MM.1S (cell line): ENCODE measurements around the gene MSH5.

Experiments
- DNase-seq: peaks from one replicate; pipeline ENCODE4 v3.0.0-alpha.2; 2015
- H2AFZ ChIP-seq: fragments of 300-600 bp; sonication (generic); 2 replicates; pipeline ENCODE4 v1.6.0; 2016; ENCODE audit warnings: antibody characterized with exemption, low read length
- H3F3A ChIP-seq: fragments of 300-600 bp; sonication (generic); 2 replicates; pipeline ENCODE4 v1.6.1; 2016; ENCODE audit warnings: mild to moderate bottlenecking, antibody characterized with exemption, low read length, moderate library complexity, mixed read lengths; ENCODE audit not compliant: insufficient read depth
- H3K27ac ChIP-seq: fragments of 300-600 bp; sonication (generic); 2 replicates; pipeline ENCODE4 v1.5.1; 2016; ENCODE audit warnings: mild to moderate bottlenecking, low read length
- H3K27me3 ChIP-seq: fragments of 300-600 bp; sonication (generic); replicated peaks from 2 replicates; pipeline ENCODE4 v1.6.0; 2016; ENCODE audit warnings: low read length; ENCODE audit not compliant: insufficient read depth
- H3K36me3 ChIP-seq: fragments of 300-600 bp; sonication (generic); replicated peaks from 2 replicates; pipeline ENCODE4 v1.6.1; 2016; ENCODE audit warnings: mild to moderate bottlenecking, low read length, mixed read lengths; ENCODE audit not compliant: insufficient read depth
- H3K4me1 ChIP-seq: fragments of 300-600 bp; sonication (generic); 2 replicates; pipeline ENCODE4 v1.6.1; 2016; ENCODE audit warnings: low read length, mixed read lengths
- H3K4me2 ChIP-seq: fragments of 300-600 bp; sonication (generic); 2 replicates; pipeline ENCODE4 v1.6.0; 2016; ENCODE audit warnings: low read depth, low read length
- H3K4me3 ChIP-seq: fragments of 300-600 bp; sonication (generic); 2 replicates; pipeline ENCODE4 v1.5.1; 2016; ENCODE audit warnings: low read length, mixed read lengths
- H3K79me2 ChIP-seq: fragments of 300-600 bp; sonication (generic); 2 replicates; pipeline ENCODE4 v1.6.1; 2016; ENCODE audit warnings: mixed run types, low read length, mixed read lengths
- H3K9ac ChIP-seq: fragments of 300-600 bp; sonication (generic); 2 replicates; pipeline ENCODE4 v1.6.1; 2016; ENCODE audit warnings: low read length, mixed read lengths
- H3K9me2 ChIP-seq: fragments of 300-600 bp; sonication (generic); replicated peaks from 2 replicates; pipeline ENCODE4 v1.6.1; 2016; ENCODE audit warnings: mild to moderate bottlenecking, low read length, mixed read lengths; ENCODE audit not compliant: insufficient read depth
- H3K9me3 ChIP-seq: fragments of 300-600 bp; sonication (generic); replicated peaks from 2 replicates; pipeline ENCODE4 v1.6.1; 2016; ENCODE audit warnings: mild to moderate bottlenecking, low read length, mixed read lengths; ENCODE audit not compliant: insufficient read depth
- H4K20me1 ChIP-seq: fragments of 300-600 bp; sonication (generic); 2 replicates; pipeline ENCODE4 v1.6.1; 2016; ENCODE audit warnings: mild to moderate bottlenecking, low read length, moderate library complexity, mixed read lengths; ENCODE audit not compliant: insufficient read depth
- EZH2 ChIP-seq: fragments of 300-600 bp; sonication (generic); optimal IDR thresholded peaks from 2 replicates; pipeline ENCODE3; 2017; ENCODE audit warnings: low read depth, mild to moderate bottlenecking, antibody characterized with exemption, low read length, mixed read lengths
- EZH2phosphoT487 ChIP-seq: fragments of 300-600 bp; sonication (generic); IDR thresholded peaks from 2 replicates; pipeline ENCODE4 v1.6.1; 2018; ENCODE audit warnings: antibody characterized with exemption, low read length
- TF ChIP-seq, protein P1 (sequence below): fragments of 300-600 bp; sonication (generic); IDR thresholded peaks from 2 replicates; pipeline ENCODE4 v1.5.1; 2016; ENCODE audit warnings: antibody characterized with exemption, low read length, mixed read lengths

Gene MSH5

DNA sequence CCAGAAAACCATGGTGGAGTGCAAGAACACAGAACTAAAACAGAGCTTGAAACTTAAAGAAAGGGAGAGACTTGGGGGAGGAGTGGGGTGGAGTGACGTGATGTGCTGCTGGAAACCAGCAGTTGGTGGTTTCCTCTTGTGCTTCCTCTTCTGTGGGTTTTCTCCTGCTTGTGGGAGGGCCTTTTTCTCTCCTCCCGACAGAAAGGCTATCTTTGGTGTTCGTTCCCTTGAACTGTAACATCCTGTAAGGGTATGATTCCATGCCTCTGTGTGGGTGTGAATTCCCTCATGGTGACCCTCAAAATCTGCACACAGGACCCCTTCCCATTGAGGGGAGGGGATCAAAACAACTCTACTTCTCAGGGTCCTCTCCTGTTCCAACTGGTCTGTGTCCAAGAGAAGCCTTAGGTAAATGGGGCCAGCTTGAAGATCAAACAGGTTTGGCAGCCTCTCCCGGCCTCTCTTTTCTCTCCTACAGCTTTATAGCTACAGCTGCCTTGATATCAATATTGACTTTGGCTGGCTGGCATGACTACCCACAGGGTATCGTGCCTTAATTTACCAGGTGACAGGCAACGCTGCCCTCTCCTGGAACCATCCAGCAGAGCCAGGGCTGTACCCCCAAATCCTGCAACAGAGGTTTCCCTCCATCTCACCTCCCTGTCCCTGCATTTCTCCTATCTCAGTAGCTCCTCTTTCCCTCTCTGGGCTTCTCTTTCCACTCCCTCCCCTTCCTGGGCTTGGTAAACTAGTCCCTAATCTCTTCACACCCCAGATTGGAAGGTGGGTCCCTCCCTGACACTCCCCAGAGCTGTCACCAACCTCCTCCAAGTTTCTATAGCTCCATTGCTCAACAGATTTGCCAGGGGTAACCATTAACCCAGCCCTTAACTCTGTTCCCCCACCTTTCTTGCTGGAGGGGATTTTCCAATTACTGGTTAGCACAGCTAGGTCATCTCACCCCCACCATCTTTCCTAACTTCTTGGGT lies 1.5 kb upstream of the MSH5 start:
- H3K79me2 ChIP-seq: peaks cover 43% of the 10 kb centered on the region
- peak overlapping the region; percentile 99 for H3K4me2 ChIP-seq
- no peak overlapping the region for H2AFZ ChIP-seq
- peak overlapping the region; percentile 59 for H3K4me3 ChIP-seq
- TF ChIP-seq EZH2: no peak
- TF ChIP-seq, protein P1, sequence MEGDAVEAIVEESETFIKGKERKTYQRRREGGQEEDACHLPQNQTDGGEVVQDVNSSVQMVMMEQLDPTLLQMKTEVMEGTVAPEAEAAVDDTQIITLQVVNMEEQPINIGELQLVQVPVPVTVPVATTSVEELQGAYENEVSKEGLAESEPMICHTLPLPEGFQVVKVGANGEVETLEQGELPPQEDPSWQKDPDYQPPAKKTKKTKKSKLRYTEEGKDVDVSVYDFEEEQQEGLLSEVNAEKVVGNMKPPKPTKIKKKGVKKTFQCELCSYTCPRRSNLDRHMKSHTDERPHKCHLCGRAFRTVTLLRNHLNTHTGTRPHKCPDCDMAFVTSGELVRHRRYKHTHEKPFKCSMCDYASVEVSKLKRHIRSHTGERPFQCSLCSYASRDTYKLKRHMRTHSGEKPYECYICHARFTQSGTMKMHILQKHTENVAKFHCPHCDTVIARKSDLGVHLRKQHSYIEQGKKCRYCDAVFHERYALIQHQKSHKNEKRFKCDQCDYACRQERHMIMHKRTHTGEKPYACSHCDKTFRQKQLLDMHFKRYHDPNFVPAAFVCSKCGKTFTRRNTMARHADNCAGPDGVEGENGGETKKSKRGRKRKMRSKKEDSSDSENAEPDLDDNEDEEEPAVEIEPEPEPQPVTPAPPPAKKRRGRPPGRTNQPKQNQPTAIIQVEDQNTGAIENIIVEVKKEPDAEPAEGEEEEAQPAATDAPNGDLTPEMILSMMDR: peak; percentile 40
- DNase-seq: peak; percentile 81
- H3K36me3 ChIP-seq: peaks cover 10% of the 10 kb centered on the region
- peaks cover 34% of the 10 kb centered on the region for H3K4me1 ChIP-seq
- no peaks in the 10 kb centered on the region for H3K9me3 ChIP-seq
- H3K9me2 ChIP-seq: no peaks in the 10 kb centered on the region
- H3F3A ChIP-seq: peaks cover 54% of the 10 kb centered on the region
- peak overlapping the region; percentile 91 for H3K9ac ChIP-seq
- peak overlapping the region; percentile 98 for H3K27ac ChIP-seq
- no peaks in the 10 kb centered on the region for H3K27me3 ChIP-seq
- H4K20me1 ChIP-seq: no peaks in the 10 kb centered on the region

DNA sequence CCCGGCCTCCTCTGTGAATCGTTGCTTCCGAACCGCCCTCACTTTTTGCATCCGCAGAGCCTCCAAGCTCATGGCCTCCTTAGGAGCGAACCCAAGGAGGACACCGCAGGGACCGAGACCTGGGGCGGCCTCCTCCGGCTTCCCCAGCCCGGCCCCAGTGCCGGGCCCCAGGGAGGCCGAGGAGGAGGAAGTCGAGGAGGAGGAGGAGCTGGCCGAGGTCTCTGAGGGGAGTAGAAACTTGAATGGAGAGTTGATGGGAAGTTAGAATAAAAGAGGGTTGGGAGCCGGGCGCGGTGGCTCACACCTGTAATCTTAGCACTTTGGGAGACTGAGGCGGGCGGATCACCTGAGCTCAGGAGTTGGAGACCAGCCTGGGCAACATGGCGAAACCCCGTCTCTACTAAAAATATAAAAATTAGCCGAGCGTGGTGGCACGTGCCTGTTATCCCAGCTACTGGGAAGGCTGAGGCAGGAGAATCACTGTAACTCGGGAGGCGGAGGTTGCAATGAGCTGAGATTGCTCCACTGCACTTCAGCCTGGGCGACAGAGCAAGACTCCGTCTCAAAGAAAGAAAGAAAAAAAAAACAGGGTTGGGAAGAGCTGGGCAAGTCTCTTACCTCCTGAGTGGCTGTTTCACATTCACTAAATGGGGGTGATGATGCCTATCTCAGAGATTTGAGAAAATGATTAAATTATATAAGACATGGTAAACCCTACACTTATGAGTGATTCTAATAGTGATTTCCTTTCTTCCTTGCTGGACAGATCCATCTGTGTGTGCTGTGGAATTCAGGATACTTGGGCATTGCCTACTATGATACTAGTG lies 805 bp downstream of the MSH5 start:
- peaks cover 19% of the 10 kb centered on the region for H3K79me2 ChIP-seq
- peak overlapping the region; percentile 99 for H3K9ac ChIP-seq
- H3K4me1 ChIP-seq: peaks cover 24% of the 10 kb centered on the region
- H3K27ac ChIP-seq: peak overlapping the region; percentile 98
- no peaks in the 10 kb centered on the region for H3K36me3 ChIP-seq
- TF ChIP-seq EZH2: no peak
- TF ChIP-seq, protein P1: no peak
- no peak for TF ChIP-seq EZH2phosphoT487
- no peaks in the 10 kb centered on the region for H4K20me1 ChIP-seq
- H3K9me3 ChIP-seq: no peaks in the 10 kb centered on the region
- peak overlapping the region; percentile 93 for H3K4me2 ChIP-seq
- peak; percentile 43 for DNase-seq
- no peaks in the 10 kb centered on the region for H3K27me3 ChIP-seq
- no peaks in the 10 kb centered on the region for H3K9me2 ChIP-seq
- peak overlapping the region; percentile 78 for H3K4me3 ChIP-seq
- H2AFZ ChIP-seq: peak overlapping the region; percentile 47
- peaks cover 35% of the 10 kb centered on the region for H3F3A ChIP-seq

DNA sequence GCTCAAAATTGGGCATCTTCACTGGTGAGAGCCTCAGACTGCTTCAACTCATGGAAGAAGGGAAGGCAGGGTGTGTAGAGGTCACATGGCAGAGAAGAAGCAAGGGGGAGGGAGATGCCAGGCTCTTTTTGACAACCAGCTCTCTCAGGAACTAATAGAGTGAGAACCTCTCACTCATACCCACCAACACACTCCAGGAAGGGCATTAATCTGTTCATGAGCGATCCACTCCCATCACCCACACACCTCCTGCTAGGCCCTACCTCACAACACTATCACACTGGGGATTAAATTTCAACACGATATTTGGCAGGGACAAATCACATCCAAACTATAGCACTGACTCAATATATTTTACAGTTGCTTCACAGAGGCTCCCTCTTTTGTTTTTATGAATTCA lies 2.0 kb downstream of the MSH5 start:
- H3K36me3 ChIP-seq: no peaks in the 10 kb centered on the region
- peaks cover 21% of the 10 kb centered on the region for H3K4me1 ChIP-seq
- no peak overlapping the region for H3K4me2 ChIP-seq
- no peak overlapping the region for H3K27ac ChIP-seq
- H3K4me3 ChIP-seq: no peak overlapping the region
- peaks cover 7% of the 10 kb centered on the region for H3K79me2 ChIP-seq
- H4K20me1 ChIP-seq: no peaks in the 10 kb centered on the region
- no peaks in the 10 kb centered on the region for H3K27me3 ChIP-seq
- H3F3A ChIP-seq: peaks cover 24% of the 10 kb centered on the region
- DNase-seq: no peak
- H3K9ac ChIP-seq: no peak overlapping the region
- no peaks in the 10 kb centered on the region for H3K9me3 ChIP-seq
- TF ChIP-seq, protein P1: no peak
- TF ChIP-seq EZH2phosphoT487: no peak
- no peak for TF ChIP-seq EZH2
- no peak overlapping the region for H2AFZ ChIP-seq
- no peaks in the 10 kb centered on the region for H3K9me2 ChIP-seq
